ENCODE results near the gene TPH2.

GRCh38 chr12:71896205-71896882 is 42.3 kb upstream of the TPH2 start:
- no peak for TF ChIP-seq CTCF (conservative IDR thresholded peaks at IDR 0.05)
- no peak for TF ChIP-seq ZFX (IDR thresholded peaks at IDR 0.05)
